Measurements from ENCODE around the gene CDC25B. TPM values are rescaled to one million over a fixed set of nuclear protein-coding genes. Genes with fewer than 3 reads are reported as not detected.

CDC25B gene
- total and polyA plus RNA-seq, 2 of the 13 experiments (the other 11 are each of a cell fraction or from before 2014, with no cell fraction given) = 14.5 to 19.4 TPM

DNA sequence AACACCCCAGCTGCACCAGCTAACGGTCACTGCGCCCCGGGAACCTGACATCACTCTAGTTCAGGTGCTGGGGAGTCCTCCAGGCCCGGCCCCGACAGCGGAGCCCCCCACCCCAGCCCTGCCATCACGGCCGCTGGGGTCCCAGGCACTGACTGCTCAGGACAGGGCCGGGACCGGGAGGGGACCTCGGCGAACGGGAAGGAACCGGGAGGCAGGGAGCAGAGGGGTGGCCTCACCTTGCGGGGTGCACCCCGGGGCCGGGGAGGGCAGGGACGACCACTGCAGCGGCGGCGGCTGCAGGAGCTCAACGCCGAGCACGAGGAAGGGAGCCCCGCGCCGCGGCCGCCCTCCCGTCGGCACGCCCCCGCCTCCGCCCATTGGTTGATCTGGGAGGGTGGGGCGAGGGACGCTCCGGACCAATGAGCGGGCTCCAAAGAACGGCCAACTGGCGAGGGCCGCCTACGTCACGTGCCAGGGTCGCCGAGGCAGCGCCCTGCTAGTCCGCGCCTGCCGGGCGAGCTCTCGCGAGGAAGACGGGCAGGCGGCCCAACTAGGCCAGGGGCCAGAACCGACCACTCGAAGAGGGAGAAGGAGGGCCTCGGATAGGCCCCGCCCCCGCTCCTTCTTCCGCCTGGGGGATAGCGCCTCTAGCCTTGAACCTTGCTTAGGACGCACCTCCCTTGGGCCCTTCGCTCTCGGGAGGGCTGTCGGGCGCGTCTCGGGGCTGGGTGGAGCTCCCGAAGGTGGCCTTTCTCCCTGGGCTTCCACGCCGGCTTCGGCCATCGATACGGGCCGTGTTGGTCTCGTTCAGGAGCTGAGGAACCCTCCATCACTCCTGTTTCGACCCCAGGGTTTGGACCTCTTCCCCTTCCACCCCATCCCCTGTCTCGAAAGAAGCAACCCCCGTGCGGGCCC lies 28.4 kb upstream of the CDC25B start, which contains the start of gene ADISSP (continued):
- TF ChIP-seq, protein P1, sequence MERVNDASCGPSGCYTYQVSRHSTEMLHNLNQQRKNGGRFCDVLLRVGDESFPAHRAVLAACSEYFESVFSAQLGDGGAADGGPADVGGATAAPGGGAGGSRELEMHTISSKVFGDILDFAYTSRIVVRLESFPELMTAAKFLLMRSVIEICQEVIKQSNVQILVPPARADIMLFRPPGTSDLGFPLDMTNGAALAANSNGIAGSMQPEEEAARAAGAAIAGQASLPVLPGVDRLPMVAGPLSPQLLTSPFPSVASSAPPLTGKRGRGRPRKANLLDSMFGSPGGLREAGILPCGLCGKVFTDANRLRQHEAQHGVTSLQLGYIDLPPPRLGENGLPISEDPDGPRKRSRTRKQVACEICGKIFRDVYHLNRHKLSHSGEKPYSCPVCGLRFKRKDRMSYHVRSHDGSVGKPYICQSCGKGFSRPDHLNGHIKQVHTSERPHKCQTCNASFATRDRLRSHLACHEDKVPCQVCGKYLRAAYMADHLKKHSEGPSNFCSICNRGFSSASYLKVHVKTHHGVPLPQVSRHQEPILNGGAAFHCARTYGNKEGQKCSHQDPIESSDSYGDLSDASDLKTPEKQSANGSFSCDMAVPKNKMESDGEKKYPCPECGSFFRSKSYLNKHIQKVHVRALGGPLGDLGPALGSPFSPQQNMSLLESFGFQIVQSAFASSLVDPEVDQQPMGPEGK (CRISPR knock-in tag; IDR thresholded peaks at IDR 0.05) = peak; percentile 51
- TF ChIP-seq ZNF720 (CRISPR knock-in tag; IDR thresholded peaks at IDR 0.05) (peak; percentile 55; the same call in 1 of the 2 replicates), ZNF777 (CRISPR knock-in tag; IDR thresholded peaks at IDR 0.05) (peak; percentile 62), GPBP1L1 (CRISPR knock-in tag; IDR thresholded peaks at IDR 0.05) (no peak), XBP1 (CRISPR knock-in tag; IDR thresholded peaks at IDR 0.05) (peak; percentile 63; the same call in 1 of the 2 replicates), ZNF615 (CRISPR knock-in tag; IDR thresholded peaks at IDR 0.05; ENCODE audit: borderline replicate concordance) (no peak), POGZ (CRISPR knock-in tag; IDR thresholded peaks at IDR 0.05) (peak; percentile 86), KMT2A (CRISPR knock-in tag; IDR thresholded peaks at IDR 0.05) (peak; percentile 62), ZNF850 (CRISPR knock-in tag; conservative IDR thresholded peaks at IDR 0.05) (no peak; the same call in 1 of the 2 replicates), NPAS2 (CRISPR knock-in tag; IDR thresholded peaks at IDR 0.05; ENCODE audit: borderline replicate concordance) (no peak), TEAD2 (CRISPR knock-in tag; IDR thresholded peaks at IDR 0.05) (peak; percentile 65; the same call in 1 of the 2 replicates), NFE2 (CRISPR knock-in tag; IDR thresholded peaks at IDR 0.05) (no peak), GFI1 (CRISPR knock-in tag; IDR thresholded peaks at IDR 0.05; ENCODE audit: borderline replicate concordance) (0 out of 2 replicates have a peak, but pooled peaks have one; percentile 63), ELK4 (CRISPR knock-in tag; IDR thresholded peaks at IDR 0.05; ENCODE audit: borderline replicate concordance) (no peak), ZNF292 (CRISPR knock-in tag; IDR thresholded peaks at IDR 0.05; ENCODE audit: borderline replicate concordance, low read depth) (no peak), CREB1 (IDR thresholded peaks at IDR 0.05) (peak; percentile 94), CREB1 (CRISPR knock-in tag; IDR thresholded peaks at IDR 0.05) (no peak), ARID3A (IDR thresholded peaks at IDR 0.05; ENCODE audit: low read depth, low read length) (no peak), ZBTB42 (CRISPR knock-in tag; IDR thresholded peaks at IDR 0.05) (peak; percentile 86), TCF12 (IDR thresholded peaks at IDR 0.05) (no peak), TCF12 (CRISPR knock-in tag; IDR thresholded peaks at IDR 0.05) (peak; percentile 92)
- TF ChIP-seq, protein P2, sequence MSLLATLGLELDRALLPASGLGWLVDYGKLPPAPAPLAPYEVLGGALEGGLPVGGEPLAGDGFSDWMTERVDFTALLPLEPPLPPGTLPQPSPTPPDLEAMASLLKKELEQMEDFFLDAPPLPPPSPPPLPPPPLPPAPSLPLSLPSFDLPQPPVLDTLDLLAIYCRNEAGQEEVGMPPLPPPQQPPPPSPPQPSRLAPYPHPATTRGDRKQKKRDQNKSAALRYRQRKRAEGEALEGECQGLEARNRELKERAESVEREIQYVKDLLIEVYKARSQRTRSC (CRISPR knock-in tag; IDR thresholded peaks at IDR 0.05; ENCODE audit: low read depth) = peak; percentile 79
- TF ChIP-seq, protein P3, sequence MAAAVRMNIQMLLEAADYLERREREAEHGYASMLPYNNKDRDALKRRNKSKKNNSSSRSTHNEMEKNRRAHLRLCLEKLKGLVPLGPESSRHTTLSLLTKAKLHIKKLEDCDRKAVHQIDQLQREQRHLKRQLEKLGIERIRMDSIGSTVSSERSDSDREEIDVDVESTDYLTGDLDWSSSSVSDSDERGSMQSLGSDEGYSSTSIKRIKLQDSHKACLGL (CRISPR knock-in tag; IDR thresholded peaks at IDR 0.05) = peak; percentile 97

Data from HepG2 (cell line).